Glutamatergic neuron (in vitro differentiated cells): ENCODE measurements around the gene CHD2. TPM values are rescaled to one million over a fixed set of nuclear protein-coding genes. Genes with fewer than 3 reads are reported as not detected.

Source experiments
- DNase-seq: peaks from one replicate; pipeline ENCODE4 v3.0.0; 2022
- H3K27ac Mint-ChIP-seq: one replicate; pipeline ENCODE4 v1.8.0; 2020; ENCODE audit warnings: mild to moderate bottlenecking, mixed read lengths, inconsistent platforms; ENCODE audit not compliant: unreplicated experiment
- H3K27me3 Mint-ChIP-seq: one replicate; pipeline ENCODE4 v1.8.0; 2020; ENCODE audit warnings: mild to moderate bottlenecking, moderate library complexity, mixed read lengths, inconsistent platforms; ENCODE audit not compliant: unreplicated experiment
- H3K36me3 Mint-ChIP-seq: one replicate; pipeline ENCODE4 v1.8.0; 2020; ENCODE audit warnings: mild to moderate bottlenecking, mixed read lengths, inconsistent platforms; ENCODE audit not compliant: unreplicated experiment
- H3K4me1 Mint-ChIP-seq: one replicate; pipeline ENCODE4 v1.8.0; 2020; ENCODE audit warnings: mild to moderate bottlenecking, low read depth, mixed read lengths, inconsistent platforms; ENCODE audit not compliant: unreplicated experiment
- H3K4me3 Mint-ChIP-seq: one replicate; pipeline ENCODE4 v1.8.0; 2020; ENCODE audit warnings: mild to moderate bottlenecking, mixed read lengths, inconsistent platforms; ENCODE audit not compliant: unreplicated experiment
- H3K9me3 Mint-ChIP-seq: one replicate; pipeline ENCODE4 v1.8.0; 2020; ENCODE audit warnings: mild to moderate bottlenecking, moderate library complexity, mixed read lengths, inconsistent platforms; ENCODE audit not compliant: unreplicated experiment
- CTCF ChIP-seq: fragments of 200-600 bp; sonication (generic); IDR thresholded peaks from one replicate; pipeline ENCODE4 v1.5.0; 2021; ENCODE audit not compliant: partially characterized antibody, unreplicated experiment
- total RNA-seq: library from RNA; stranded (reverse); fragmentation: NEBNext Ultra II Directional; extraction: Animal tissue kit (Norgen Biotek cat#: 25700); gene quantifications from one replicate; pipeline ENCODE4 v1.2.1, GENCODE V29; 2021; ENCODE audit not compliant: unreplicated experiment

The CHD2 gene
- total RNA-seq, 1 donor from 2014 or later: 201 TPM

- DNase-seq: no peak
- peaks cover 6% of the 10 kb centered on the region for H3K9me3 Mint-ChIP-seq
- H3K4me1 Mint-ChIP-seq: peaks cover 48% of the 10 kb centered on the region
- no peak overlapping the region for H3K4me3 Mint-ChIP-seq
- H3K27me3 Mint-ChIP-seq: peaks cover 8% of the 10 kb centered on the region
- no peak for TF ChIP-seq CTCF
- no peak overlapping the region for H3K27ac Mint-ChIP-seq
- no peaks in the 10 kb centered on the region for H3K36me3 Mint-ChIP-seq
Observed at GRCh38 chr15:93066224-93066681, 166.1 kb downstream of the CHD2 start.

DNA sequence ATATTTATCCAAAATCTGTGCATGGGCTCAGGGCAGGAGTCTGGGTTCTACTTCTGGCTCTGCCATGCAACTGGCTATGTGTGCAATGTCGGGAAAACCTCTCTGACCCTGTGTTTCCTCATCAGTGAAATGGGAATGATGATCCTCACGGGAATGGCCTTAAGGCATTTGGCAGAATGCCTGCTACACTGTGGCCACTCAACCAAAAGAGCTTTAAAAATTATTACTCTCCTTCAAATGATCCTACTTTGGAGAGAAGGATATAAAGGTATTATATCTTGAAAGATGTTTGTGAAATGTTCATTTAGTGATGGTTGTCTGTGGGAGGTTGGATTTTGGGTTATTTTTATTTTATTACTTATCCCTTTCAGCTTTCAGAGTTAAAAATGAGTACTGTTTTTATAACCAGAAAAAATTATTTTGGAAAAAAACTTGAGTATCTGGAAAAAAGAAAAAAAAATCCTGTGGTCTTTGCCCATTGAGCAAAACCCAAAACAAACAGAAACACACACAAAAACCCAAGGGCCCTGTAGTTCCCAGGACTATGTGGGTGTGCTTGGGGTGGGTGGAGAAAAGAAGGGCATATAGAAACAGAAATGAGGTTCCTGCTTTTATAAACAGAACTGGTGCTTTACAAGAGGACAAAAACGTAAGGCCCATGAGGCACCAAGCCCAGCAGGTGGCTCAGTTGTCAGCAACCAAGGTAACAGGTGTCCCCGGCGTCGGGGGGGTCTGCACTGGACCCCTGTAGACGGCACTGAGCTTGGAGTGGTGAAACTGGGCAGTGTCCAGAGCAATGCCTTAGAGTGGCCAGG, 166.9 kb downstream of the CHD2 start:
- H3K36me3 Mint-ChIP-seq: no peaks in the 10 kb centered on the region
- peak overlapping the region; percentile 6 for H3K4me3 Mint-ChIP-seq
- DNase-seq: no peak
- no peak for TF ChIP-seq CTCF
- H3K4me1 Mint-ChIP-seq: peaks cover 50% of the 10 kb centered on the region
- no peak overlapping the region for H3K27ac Mint-ChIP-seq
- H3K27me3 Mint-ChIP-seq: peaks cover 10% of the 10 kb centered on the region
- H3K9me3 Mint-ChIP-seq: peaks cover 9% of the 10 kb centered on the region

DNA sequence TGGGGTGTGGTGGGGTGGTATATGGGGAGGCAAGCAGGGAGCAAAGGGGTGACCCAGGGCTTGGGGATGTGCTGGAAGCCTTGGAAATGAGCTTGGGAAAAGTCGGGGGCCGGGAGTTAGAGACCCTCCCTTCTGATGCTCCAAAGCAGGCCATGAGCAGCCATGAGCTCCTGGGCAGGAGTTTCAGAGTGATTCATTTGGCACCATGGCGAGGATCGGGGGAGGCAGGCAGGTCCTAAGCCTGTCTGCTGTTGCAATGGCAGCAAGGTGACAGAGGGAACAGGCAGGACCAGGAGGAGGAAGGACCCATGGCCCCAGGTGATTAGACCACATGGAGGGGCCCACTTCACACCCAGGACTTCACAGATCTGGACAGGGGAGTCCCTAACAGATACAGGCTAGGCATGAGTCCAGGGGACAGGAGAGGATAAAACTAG, 167.5 kb downstream of the CHD2 start:
- peaks cover 11% of the 10 kb centered on the region for H3K9me3 Mint-ChIP-seq
- peaks cover 46% of the 10 kb centered on the region for H3K4me1 Mint-ChIP-seq
- DNase-seq: no peak
- no peak overlapping the region for H3K27ac Mint-ChIP-seq
- H3K4me3 Mint-ChIP-seq: no peak overlapping the region
- H3K27me3 Mint-ChIP-seq: peaks cover 12% of the 10 kb centered on the region
- no peaks in the 10 kb centered on the region for H3K36me3 Mint-ChIP-seq
- TF ChIP-seq CTCF: no peak

DNA sequence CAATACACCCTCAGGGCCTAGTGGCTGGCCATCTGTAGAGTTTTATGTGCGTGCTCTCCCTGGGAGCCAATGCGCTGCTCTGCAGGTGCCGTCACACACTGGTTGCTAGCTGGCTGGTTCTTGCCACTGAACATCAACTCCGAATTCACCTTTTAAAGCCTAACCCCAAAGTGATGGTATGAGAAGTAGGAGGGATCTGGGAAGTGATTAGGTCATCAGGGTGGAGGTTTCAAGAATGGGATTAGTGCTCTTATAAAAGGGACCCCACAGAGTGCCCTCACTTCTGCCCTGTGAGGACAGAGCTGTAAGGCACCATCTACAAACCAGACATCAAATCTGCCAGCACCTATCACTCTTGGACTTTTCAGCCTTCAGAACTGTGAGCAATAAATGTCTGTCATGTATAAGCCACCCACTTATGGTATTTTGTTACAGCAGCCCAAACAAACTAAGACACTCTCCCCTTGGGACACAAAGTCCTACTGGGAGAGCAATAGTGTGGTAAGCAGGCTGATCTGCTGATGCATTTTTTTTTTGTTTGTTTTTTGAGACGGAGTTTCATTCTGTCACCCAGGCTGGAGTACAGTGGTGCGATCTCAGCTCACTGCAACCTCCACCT, 168.6 kb downstream of the CHD2 start:
- Mint-ChIP-seq H3K4me1 (peaks cover 40% of the 10 kb centered on the region), H3K27ac (no peak overlapping the region), H3K36me3 (no peaks in the 10 kb centered on the region), H3K9me3 (peaks cover 13% of the 10 kb centered on the region), H3K27me3 (peaks cover 10% of the 10 kb centered on the region), H3K4me3 (no peak overlapping the region)
- DNase-seq: no peak
- TF ChIP-seq CTCF: no peak

GRCh38 chr15:93070132-93070531, 170.0 kb downstream of the CHD2 start:
- H3K9me3 Mint-ChIP-seq: peaks cover 15% of the 10 kb centered on the region
- H3K4me1 Mint-ChIP-seq: peaks cover 43% of the 10 kb centered on the region
- no peak for DNase-seq
- H3K27ac Mint-ChIP-seq: no peak overlapping the region
- H3K27me3 Mint-ChIP-seq: peaks cover 7% of the 10 kb centered on the region
- H3K36me3 Mint-ChIP-seq: no peaks in the 10 kb centered on the region
- peak overlapping the region; percentile 99 for H3K4me3 Mint-ChIP-seq
- TF ChIP-seq CTCF: no peak
